Stimulated activated CD8-positive, alpha-beta memory T cell treated with anti-CD3 and anti-CD28 coated beads, Interleukin-15, amount 100 ng/mL, for 48 hours (primary cell): ENCODE results near the gene SPDEF.

Experiments used
- DNase-seq, 2 donors: peaks; one replicate each; pipeline ENCODE4 v3.0.0-alpha.2; 2020; ENCODE audit warnings: low read depth in 2 of 2

The SPDEF gene

GRCh38 chr6:34515473-34516387 is 40.4 kb downstream of the SPDEF start:
- no peak for DNase-seq

- DNase-seq, result no peak
Measured at GRCh38 chr6:34514593-34515472, 41.3 kb downstream of the SPDEF start.

GRCh38 chr6:34514112-34514511 is 42.0 kb downstream of the SPDEF start:
- DNase-seq, result no peak

- DNase-seq, result no peak
Measured at GRCh38 chr6:34513646-34514045, 42.5 kb downstream of the SPDEF start.

GRCh38 chr6:34512738-34513115 is 43.4 kb downstream of the SPDEF start:
- DNase-seq, result no peak

GRCh38 chr6:34511915-34512737 is 44.0 kb downstream of the SPDEF start:
- DNase-seq, result no peak

GRCh38 chr6:34511214-34511914 is 44.8 kb downstream of the SPDEF start:
- no peak for DNase-seq

- no peak for DNase-seq
Measured at GRCh38 chr6:34510299-34510698, 45.8 kb downstream of the SPDEF start.

- no peak for DNase-seq
Measured at GRCh38 chr6:34509782-34510181, 46.3 kb downstream of the SPDEF start.

- no peak for DNase-seq
Measured at GRCh38 chr6:34508425-34508824, 47.7 kb downstream of the SPDEF start.

GRCh38 chr6:34506718-34507117 is 49.4 kb downstream of the SPDEF start:
- no peak for DNase-seq

GRCh38 chr6:34497411-34497810 is 58.7 kb downstream of the SPDEF start:
- DNase-seq, result no peak

- no peak for DNase-seq
Measured at GRCh38 chr6:34496103-34496685, 59.9 kb downstream of the SPDEF start.

- no peak for DNase-seq
Measured at GRCh38 chr6:34494973-34495372, 61.2 kb downstream of the SPDEF start.

- no peak for DNase-seq
Measured at GRCh38 chr6:34493344-34493743, 62.8 kb downstream of the SPDEF start.

- DNase-seq, result no peak
Measured at GRCh38 chr6:34491091-34491430, 65.1 kb downstream of the SPDEF start.

GRCh38 chr6:34490390-34491090 is 65.6 kb downstream of the SPDEF start:
- DNase-seq, result no peak

GRCh38 chr6:34489207-34489805 is 66.8 kb downstream of the SPDEF start:
- DNase-seq, result no peak
